Right lobe of liver (tissue), 6 donors: Measurements from ENCODE around the gene HOXB7. TPM values are rescaled to one million over a fixed set of nuclear protein-coding genes. Genes with fewer than 3 reads are reported as not detected.

Experiments
- ATAC-seq, 4 donors: fragments of 200-7000 bp; cut with Tn5 transposase; one replicate each; pipeline ENCODE4 v1.9.1; 2020; ENCODE audit warnings: mild to moderate bottlenecking in 4 of 4, moderate library complexity in 4 of 4
- DNase-seq, 3 donors: peaks; one replicate each; pipeline ENCODE4 v3.0.0-alpha.2; 2020
- H3K27ac ChIP-seq, 3 donors: fragments of 200-600 bp; one replicate each; pipeline ENCODE4 v1.8.0; 2022
- H3K27me3 ChIP-seq, 2 donors: fragments of 200-600 bp; one replicate each; pipeline ENCODE4 v1.8.0; 2022
- H3K36me3 ChIP-seq, 4 donors: fragments of 200-600 bp; sonication (generic) in 1 of 4; one replicate each; pipeline versions ENCODE4 v1.5.1 to v1.8.0; 2017 to 2022; ENCODE audit warnings: control low read depth in 1 of 4
- H3K4me1 ChIP-seq, 4 donors: fragments of 200-600 bp; sonication (generic) in 1 of 4; one replicate each; pipeline versions ENCODE4 v1.5.1 to v1.8.0; 2017 to 2022; ENCODE audit warnings: control low read depth in 1 of 4
- H3K4me3 ChIP-seq, 3 donors: fragments of 200-600 bp; one replicate each; pipeline ENCODE4 v1.8.0; 2022
- H3K9me3 ChIP-seq, 4 donors: fragments of 200-600 bp; sonication (generic) in 1 of 4; one replicate each; pipeline versions ENCODE4 v1.5.1 to v1.8.0; 2017 to 2022; ENCODE audit warnings: control low read depth in 1 of 4
- POLR2A ChIP-seq: fragments of 450-650 bp; IDR thresholded peaks from one replicate; pipeline ENCODE4 v1.6.1; 2017; ENCODE audit warnings: antibody characterized with exemption, mild to moderate bottlenecking
- WGBS: methylation state at CpG from one replicate; pipeline ENCODE4 v1.1.6; 2018; ENCODE audit warnings: low coverage, low lambda C conversion rate; ENCODE audit not compliant: insufficient coverage; ENCODE audit errors: missing lambda C conversion rate; 5-methylcytosine and 5-hydroxymethylcytosine counted together
- intact Hi-C, 2 donors: fragments of 100-400 bp; cut with DNase I; formaldehyde crosslinking; loops; one replicate each; pipeline versions ENCODE4 v1.11.2 to v1.14.1; 2022
- total RNA-seq, 6 experiments: library from RNA; depleted of rRNA in 2 of 6; stranded (reverse); fragments of >200 nt in 2 of 6; fragmentation: NEBNext Ultra II Directional in 3 of 6; extraction: Animal tissue kit (Norgen Biotek cat#: 25700) in 3 of 6; gene quantifications; one replicate each; pipeline versions ENCODE4 v1.1.0 to v1.2.4, GENCODE V29; 2016 to 2023
- TF ChIP-seq, protein P1 (sequence below), 4 donors: fragments of 200-600 bp in 3 of 4; fragments of 450-650 bp in 1 of 4; IDR thresholded peaks; one replicate each; pipeline versions ENCODE4 v1.5.1 to v1.8.0; 2016 to 2022; ENCODE audit warnings: antibody characterized with exemption in 4 of 4, mild to moderate bottlenecking in 2 of 4
- donor health status: DM: no; HTN: yes; CAD: no.
- donor health status: DM: no; HTN: no; CAD: no.
- donor health status: DM: no; HTN: no; CAD: no.
- donor health status: DM: no; HTN: yes; CAD: no.
- donor health status: DM: no; HTN: yes; CAD: no.

The HOXB7 gene
- total RNA-seq, 6 experiments from 2014 or later: 0.16 to 0.79 (median 0.30) TPM; not detected in 2

- ATAC-seq (no peak), DNase-seq (no peak)
- Histone ChIP-seq H3K4me3 (no peak overlapping the region), H3K27ac (no peak overlapping the region), H3K27me3 (peaks cover 20 to 80% of the 10 kb centered on the region in 2 donors), H3K36me3 (no peaks in the 10 kb centered on the region), H3K9me3 (no peaks in the 10 kb centered on the region), H3K4me1 (peaks cover 0 to 23% (median 2%) of the 10 kb centered on the region in 4 donors)
- intact Hi-C loops: no loop called here
- TF ChIP-seq, protein P1, sequence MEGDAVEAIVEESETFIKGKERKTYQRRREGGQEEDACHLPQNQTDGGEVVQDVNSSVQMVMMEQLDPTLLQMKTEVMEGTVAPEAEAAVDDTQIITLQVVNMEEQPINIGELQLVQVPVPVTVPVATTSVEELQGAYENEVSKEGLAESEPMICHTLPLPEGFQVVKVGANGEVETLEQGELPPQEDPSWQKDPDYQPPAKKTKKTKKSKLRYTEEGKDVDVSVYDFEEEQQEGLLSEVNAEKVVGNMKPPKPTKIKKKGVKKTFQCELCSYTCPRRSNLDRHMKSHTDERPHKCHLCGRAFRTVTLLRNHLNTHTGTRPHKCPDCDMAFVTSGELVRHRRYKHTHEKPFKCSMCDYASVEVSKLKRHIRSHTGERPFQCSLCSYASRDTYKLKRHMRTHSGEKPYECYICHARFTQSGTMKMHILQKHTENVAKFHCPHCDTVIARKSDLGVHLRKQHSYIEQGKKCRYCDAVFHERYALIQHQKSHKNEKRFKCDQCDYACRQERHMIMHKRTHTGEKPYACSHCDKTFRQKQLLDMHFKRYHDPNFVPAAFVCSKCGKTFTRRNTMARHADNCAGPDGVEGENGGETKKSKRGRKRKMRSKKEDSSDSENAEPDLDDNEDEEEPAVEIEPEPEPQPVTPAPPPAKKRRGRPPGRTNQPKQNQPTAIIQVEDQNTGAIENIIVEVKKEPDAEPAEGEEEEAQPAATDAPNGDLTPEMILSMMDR (IDR thresholded peaks at IDR 0.05): no peak
- TF ChIP-seq POLR2A: no peak
- WGBS: 35% methylated on average over 35 of the region's 41 CpGs
Measured at GRCh38 chr17:48605991-48606891, 4.6 kb downstream of the HOXB7 start.

GRCh38 chr17:48605409-48605919 lies 5.4 kb downstream of the HOXB7 start:
- WGBS: 24% methylated on average over 8 of the region's 10 CpGs
- peaks cover 0 to 18% (median 0%) of the 10 kb centered on the region in 4 donors for H3K4me1 ChIP-seq
- H3K4me3 ChIP-seq: no peak overlapping the region
- DNase-seq (no peak), ATAC-seq (no peak)
- intact Hi-C loops: no loop called here
- H3K9me3 ChIP-seq: no peaks in the 10 kb centered on the region
- H3K36me3 ChIP-seq: no peaks in the 10 kb centered on the region
- H3K27me3 ChIP-seq: peaks cover 13 to 75% of the 10 kb centered on the region in 2 donors
- no peak overlapping the region for H3K27ac ChIP-seq
- TF ChIP-seq, protein P1 (IDR thresholded peaks at IDR 0.05): no peak
- no peak for TF ChIP-seq POLR2A

- Histone ChIP-seq H3K4me1 (peaks cover 0 to 14% (median 0%) of the 10 kb centered on the region in 4 donors), H3K9me3 (no peaks in the 10 kb centered on the region), H3K27ac (no peak within 1 kb of the TSS), H3K4me3 (no peak within 1 kb of the TSS), H3K36me3 (no peaks in the 10 kb centered on the region), H3K27me3 (peaks cover 10 to 69% of the 10 kb centered on the region in 2 donors)
- intact Hi-C loops: no loop called here
- TF ChIP-seq, protein P1 (IDR thresholded peaks at IDR 0.05): no peak
- TF ChIP-seq POLR2A: no peak
- no peak for ATAC-seq
- no peak for DNase-seq
- WGBS: 14% methylated on average over 16 of the region's 16 CpGs
Measured at GRCh38 chr17:48604770-48605329, 6.0 kb downstream of the HOXB7 start, which contains the start of gene HOXB6. TSS of gene HOXB6 (minus strand) at chr17:48604986. CDS start at chr17:48598150, 6,836 bp downstream.

GRCh38 chr17:48603959-48604769 lies 6.7 kb downstream of the HOXB7 start:
- Histone ChIP-seq H3K27ac (no peak overlapping the region), H3K4me1 (peaks cover 0 to 14% (median 0%) of the 10 kb centered on the region in 4 donors), H3K4me3 (no peak overlapping the region), H3K27me3 (peaks cover 10 to 70% of the 10 kb centered on the region in 2 donors), H3K36me3 (no peaks in the 10 kb centered on the region), H3K9me3 (no peaks in the 10 kb centered on the region)
- WGBS: 15% methylated on average over 16 of the region's 21 CpGs
- DNase-seq: no peak
- intact Hi-C loops: no loop called here
- ATAC-seq: no peak
- no peak for TF ChIP-seq POLR2A
- TF ChIP-seq, protein P1 (IDR thresholded peaks at IDR 0.05): no peak
